Activated CD8-positive, alpha-beta memory T cell treated with anti-CD3 and anti-CD28 coated beads for 24 hours (primary cell): Measurements from ENCODE around the gene KLF13.

Experiments used
- DNase-seq: peaks from one replicate; pipeline ENCODE4 v3.0.0-alpha.2; 2020

The KLF13 gene

DNA sequence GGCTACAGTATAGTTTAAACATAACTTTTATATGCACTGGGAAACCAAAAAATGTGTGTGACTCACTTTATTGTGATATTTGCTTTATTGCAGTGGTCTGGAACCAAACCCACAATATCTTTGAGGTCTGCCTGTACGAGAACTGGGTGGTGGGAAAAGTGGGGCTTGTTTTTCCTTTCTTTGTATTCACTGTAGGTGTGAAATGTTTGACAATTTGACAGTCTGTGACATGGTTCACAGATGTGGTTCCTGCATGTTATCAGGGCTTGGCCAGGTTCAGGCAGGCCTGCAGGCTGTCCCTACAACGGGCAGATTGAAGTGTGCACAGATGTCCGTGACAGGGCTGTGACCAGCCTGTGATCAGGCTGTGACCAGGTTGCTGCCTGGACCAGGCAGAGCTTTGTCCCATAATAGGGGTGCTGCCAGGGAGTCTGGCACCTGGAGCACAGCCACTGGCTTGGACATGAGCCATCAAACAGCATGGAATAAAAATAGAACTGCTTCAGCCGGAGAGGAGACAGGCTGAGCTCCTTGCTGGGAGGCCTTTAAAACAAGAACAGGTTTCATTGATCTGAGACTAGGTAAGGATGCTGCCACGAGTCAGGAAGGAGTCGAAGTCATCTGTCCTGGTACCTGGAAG is 61.0 kb downstream of the KLF13 start:
- peak; percentile 75 for DNase-seq

DNA sequence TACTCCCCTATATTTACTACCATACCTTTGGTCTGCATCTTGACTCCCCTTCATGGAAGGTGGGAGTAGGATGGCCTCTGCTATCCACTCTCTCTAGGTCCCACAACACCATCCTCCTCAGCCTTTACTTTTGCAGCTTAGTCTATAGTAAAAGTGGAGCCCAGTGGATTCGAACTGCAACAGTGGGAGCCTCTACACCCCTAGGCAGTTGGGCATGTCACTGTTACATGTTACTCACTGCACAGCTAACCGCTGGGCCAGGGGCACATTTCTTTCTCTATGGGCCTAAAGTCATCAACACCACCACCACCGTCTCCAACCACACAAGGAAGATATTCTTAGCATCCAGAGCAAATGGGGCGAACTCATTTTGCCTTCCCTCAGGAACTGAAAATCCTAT is 62.9 kb downstream of the KLF13 start:
- DNase-seq, result peak; percentile 55

- no peak for DNase-seq
Measured at GRCh38 chr15:31390029-31390428, 63.4 kb downstream of the KLF13 start.

DNA sequence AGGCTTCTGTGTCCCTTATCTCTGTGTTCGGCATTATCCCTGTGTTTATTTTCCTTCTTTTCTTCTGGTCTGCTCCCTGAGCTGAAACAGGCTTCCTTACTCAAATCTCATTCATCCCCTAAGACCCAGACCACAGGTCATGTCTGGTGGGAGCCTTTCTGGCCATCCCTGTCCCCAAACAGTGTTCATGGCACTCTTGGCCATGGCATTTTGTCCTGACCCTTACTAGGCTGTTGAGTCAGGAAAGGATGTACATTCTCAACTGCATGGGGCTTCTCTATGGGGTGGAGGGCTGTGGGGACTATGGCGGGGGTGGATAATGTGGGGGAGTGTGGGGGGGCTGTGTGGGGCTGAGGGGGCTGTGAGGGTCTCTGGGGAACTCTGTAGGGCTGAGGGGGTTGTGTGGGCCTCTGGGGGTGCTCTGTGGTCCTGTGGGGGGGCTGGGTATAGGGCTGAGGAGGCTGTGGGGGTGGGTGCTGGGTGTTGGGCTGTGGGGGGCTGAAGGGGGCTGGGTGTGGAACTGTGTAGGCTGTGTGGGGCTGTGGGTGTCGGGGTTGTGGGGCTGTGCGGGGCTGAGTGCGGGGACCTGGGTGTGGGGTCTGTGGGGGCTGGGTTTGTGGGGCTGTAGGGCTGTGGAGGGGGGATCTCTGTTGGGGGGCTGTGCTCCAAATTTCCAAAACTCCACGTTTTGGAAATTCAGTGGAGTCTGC is 64.3 kb downstream of the KLF13 start:
- DNase-seq, result no peak

DNA sequence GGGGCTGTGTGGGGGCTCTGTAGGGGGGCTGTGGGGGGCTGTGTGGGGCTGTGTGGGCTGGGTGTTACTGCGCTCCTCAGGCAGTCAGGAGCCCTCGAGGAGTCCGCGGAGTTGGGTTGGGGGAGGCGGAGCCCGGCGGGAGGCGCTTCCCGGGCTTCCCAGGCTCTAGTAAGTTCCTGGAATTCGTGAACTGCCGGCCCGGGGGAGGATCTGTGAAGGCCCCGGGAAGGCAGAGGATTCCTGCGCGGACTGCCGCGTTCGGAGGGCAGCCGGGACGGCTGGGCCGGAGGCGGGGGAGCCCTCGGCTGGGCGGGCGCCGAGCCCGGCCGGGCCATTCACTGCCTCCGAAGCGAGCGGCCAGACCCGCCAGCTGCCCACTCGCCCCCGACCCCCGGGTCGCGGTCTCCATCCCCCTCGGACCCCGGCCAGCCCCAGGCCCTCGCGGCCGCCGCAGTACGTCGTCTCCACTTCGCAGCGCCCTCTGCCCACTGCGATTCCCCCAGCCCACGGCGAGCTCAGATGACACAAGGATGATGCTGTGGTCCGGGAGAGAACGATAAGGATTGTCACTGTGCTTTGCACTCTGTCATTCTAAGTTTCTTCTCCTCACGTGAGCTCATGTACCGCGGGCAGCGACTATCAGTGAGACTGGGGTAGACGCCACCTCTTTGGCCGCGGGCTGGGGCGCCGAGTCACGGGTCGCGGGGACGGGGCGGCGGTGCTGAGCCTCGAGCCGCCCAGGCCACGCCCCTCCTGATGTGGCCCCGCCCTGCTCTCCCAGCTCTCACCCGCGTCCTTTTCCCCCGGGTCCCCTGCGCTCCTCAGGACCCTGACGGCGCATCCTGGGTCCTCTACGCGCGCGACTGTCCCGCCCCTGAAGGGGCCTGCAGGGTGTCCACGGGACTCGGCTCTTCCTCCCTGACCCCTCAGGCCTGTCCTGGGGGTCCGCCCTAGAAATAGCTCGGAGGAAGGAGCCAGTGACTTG is 65.3 kb downstream of the KLF13 start:
- peak; percentile 92 for DNase-seq

- peak; percentile 73 for DNase-seq
Measured at GRCh38 chr15:31392761-31393401, 66.2 kb downstream of the KLF13 start.

- DNase-seq, result peak; percentile 63
Measured at GRCh38 chr15:31393444-31394091, 66.9 kb downstream of the KLF13 start.

DNA sequence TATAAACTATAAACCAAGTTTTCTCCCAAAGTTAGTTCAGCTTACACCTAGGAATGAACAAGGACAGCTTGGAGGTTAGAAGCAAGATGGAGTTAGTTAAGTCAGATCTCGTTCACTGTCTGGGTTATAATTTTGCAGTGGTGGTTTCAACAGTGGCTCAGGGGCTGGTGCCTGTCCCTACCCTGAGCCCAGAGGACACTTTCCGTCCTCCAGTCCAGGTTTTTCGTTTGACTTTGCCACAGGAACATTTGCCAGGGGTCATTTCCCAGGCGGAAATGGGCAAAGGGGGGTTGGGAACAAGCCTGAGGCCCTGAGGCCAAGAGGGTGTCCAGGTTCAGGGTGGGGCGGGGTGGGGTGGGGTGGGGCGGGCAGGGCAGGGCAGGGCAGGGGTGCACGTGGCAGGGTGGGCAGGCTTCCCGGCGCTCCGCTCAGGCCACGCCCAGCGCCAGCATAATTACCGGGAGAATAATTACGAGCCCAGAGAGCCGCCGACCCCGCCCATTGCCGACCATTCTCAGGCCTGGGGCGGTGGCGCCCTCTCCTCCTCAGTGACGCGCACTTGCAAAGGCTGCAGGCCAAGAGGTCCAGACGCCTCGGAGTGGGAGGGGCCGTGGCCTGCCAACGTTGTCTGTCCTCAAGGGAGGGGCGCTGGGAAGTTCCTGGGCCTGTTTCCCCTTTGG is 70.4 kb downstream of the KLF13 start:
- no peak for DNase-seq

- DNase-seq, result no peak
Measured at GRCh38 chr15:31397851-31398661, 71.4 kb downstream of the KLF13 start.

GRCh38 chr15:31398677-31399301 is 72.2 kb downstream of the KLF13 start:
- no peak for DNase-seq

DNA sequence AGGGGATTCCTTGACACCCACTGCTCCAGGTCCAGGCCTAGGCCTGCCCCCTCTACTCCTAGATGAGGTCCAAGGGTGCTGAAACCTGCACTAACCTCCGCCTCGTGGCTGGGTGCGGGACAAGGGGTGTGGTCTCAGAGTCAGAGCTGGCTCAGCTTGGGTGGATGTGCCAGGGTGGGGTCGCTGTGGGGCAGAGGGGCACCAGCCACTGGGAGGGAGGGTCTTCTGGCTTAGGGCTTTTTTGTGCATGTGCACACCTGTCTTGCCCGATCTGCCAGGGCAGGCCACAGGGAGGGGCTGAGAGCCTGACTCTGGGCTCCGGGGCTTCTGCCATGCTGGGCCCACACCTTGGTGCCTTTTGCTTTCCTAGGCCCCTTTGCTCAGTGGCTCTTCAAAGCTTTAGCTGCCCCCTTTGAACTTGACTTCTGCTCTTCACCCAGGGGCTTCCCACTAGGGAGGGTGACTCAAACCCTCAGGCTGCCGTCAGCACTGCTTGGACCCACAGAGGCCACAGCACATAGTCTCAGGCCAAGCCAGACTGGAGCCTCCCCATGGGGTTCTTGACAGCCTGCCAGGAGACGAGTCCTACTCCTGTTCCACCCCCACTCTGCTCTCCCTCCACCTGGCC is 73.0 kb downstream of the KLF13 start:
- no peak for DNase-seq

DNA sequence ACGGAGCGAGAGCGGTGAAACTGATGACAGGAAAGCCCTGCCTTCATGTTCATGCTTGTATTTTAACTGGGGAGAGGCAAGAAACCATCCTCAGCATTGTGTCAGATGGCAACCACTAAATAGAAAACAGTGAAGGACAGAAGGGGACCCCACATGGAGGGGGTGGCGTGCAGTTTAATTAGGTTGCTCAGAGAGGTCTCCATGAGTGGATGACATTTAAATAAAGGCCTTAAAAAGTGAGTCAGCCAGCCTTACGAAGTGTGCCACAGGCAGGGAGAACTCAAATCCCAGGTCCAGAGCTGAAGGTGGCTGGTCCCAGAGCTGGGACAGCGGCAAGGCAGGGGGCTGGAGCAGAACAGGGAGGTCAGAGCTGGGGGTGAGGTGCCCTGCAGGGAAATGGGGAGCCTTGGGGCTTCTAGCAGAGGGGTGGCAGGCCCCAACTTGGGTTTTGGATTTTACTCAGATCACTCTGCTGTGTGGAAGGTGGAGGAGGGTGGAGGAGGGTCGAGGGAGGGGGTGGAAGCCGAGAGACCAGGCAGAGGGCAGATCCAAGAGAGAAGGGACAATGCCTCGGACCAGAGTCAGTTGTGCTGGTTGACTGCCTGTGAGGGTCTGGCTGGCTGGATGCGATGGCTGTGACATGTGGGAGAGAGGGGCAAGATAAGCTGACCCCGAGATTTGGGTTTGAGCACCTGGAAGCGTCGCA is 73.7 kb downstream of the KLF13 start:
- DNase-seq, result no peak

DNA sequence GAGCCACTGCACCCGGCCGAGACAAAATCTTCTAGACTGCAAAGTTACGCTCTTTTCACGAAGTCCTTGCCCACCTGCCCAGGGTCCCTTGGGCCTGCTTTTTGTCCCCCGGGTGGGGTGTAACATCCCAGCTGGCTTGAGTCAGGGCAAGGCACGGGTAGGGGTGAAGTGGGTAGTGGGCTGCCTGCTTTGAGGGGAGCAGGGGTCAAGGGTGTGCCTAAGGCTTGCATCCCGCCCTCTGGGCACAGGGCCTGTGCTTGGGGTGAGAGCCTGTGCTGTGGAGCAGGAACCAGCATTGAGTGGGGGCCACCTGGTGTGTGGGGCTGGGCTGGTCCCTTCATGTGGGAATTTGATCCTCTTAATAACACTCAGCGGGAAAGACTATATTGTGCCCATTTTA is 74.6 kb downstream of the KLF13 start:
- no peak for DNase-seq

DNA sequence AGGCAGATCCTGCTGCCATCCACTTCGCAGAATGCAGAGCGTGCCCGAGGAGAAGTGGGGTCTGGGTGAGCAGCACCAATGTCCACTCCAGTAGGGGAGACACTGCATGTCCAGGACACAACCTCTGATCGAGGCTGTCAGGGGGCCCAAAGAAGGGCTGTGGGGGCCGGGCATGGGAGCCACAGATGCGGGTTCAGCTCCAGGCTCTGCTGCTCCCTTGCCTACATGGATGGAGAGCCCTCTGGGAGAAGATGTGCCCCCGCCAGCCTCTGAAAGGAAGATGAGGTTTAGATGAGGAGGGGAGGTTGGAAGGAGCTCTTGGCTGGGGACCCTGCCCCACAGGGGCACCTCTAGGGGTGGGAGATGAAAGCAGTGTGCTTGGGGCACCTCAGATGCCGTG is 75.4 kb downstream of the KLF13 start:
- DNase-seq, result no peak

DNA sequence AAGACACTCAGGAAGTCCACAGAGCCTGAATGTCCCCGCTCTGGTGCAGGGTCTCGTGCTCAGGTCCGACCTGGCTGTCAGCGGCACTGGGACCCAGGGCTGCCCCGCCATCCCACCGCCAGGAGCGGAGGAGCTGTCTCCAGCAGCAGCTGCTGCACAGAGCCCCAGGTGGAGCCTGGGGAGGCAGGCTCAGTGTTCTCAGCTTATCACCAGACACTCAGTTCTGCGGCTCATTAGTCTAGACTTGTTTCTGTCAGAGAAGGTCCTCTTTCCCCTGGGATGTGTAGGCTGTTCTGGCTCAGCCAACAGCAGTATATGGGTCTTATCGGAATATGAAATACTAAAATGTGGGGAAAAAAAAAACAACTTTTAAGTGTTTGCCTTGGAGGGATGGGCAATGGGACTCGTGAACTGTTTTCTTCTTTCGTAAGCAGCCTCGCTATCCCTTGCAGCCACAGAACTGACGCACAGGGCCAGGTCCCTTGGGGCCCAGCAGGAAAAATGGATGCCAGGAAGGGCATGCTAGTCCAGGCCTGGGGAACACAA is 75.9 kb downstream of the KLF13 start:
- DNase-seq, result no peak

DNA sequence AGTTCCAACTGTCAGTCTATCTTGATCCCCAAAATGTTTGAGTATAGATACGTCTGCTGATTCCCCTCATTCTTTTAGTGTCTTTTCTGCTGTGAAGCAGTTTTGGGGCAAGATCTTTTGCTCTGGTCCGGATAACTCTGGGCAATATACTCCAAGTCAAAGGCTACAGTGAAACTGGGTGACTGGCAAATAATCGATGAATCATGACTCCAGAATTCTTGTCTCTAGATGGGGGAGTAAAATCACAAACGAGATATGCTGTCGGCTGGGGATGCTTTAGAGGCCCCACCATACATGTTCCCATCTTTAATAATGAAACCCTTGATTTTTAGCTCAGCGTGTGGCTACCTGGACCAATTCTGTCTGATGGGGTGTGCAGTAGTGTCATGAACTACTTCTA is 76.5 kb downstream of the KLF13 start:
- no peak for DNase-seq

DNA sequence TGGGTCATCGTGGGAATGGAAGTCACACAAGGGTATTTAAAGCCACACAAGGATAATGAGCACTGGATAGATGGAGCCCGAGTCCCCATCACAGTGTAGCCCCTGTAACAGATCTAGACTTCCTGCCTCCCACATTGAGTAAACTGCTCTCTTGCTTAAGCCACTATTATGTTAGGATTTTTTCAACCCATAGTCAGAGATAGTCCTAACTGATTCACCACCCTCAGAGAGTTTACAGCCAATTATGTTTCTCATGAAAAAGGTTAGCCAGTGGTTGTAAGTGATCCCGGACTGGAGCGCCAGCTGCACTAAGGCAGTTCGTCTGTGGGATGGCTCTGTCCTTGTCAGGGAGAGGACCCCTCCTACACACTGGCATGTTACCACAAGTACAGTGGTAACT is 77.0 kb downstream of the KLF13 start:
- no peak for DNase-seq

DNA sequence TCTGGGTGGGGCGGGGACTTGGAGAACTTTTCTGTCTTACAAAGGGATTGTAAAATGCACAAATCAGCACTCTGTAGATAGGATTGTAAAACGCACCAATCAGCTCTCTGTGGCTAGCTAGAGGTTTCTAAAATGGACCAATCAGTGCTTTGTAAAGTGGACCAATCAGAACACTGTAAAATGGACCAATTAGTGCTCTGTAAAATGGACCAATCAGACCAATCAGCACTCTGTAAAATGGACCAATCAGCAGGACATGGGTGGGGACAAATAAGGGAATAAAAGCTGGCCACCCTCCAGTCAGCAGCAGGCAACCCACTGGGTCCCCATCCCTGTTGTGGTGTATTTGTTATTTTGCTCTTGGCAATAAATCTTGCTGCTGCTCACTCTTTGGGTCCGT is 77.7 kb downstream of the KLF13 start:
- no peak for DNase-seq
